ACHN (cell line): Measurements from ENCODE around the gene ASCL2.

Source experiments
- DNase-seq: peaks from one replicate; pipeline ENCODE4 v3.0.0-alpha.2; 2015
- in situ Hi-C: cut with HindIII; loops from 2 replicates; pipeline ENCODE4 v1.10.0; 2017; ENCODE audit warnings: low sequenced_read_pairs, low pct_ligation_motif_present, low pct_unique_long_range_greater_than_20kb

The ASCL2 gene

GRCh38 chr11:2265854-2266585 lies 4.4 kb downstream of the ASCL2 start:
- in situ Hi-C loops = no loop called here
- no peak for DNase-seq

GRCh38 chr11:2265396-2265795 lies 5.0 kb downstream of the ASCL2 start:
- in situ Hi-C loops = no loop called here
- DNase-seq = no peak

GRCh38 chr11:2264366-2265053 lies 5.9 kb downstream of the ASCL2 start:
- DNase-seq = no peak
- in situ Hi-C loops = no loop called here

- in situ Hi-C loops = no loop called here
- DNase-seq = no peak
Observed at GRCh38 chr11:2263724-2264360, 6.5 kb downstream of the ASCL2 start.

GRCh38 chr11:2263071-2263565 lies 7.3 kb downstream of the ASCL2 start:
- DNase-seq = no peak
- in situ Hi-C loops = no loop called here

GRCh38 chr11:2262301-2263070 lies 7.9 kb downstream of the ASCL2 start:
- in situ Hi-C loops = no loop called here
- DNase-seq = no peak

GRCh38 chr11:2261436-2262230 lies 8.8 kb downstream of the ASCL2 start:
- no peak for DNase-seq
- in situ Hi-C loops = no loop called here

GRCh38 chr11:2260491-2261364 lies 9.7 kb downstream of the ASCL2 start:
- DNase-seq = no peak
- in situ Hi-C loops = no loop called here

- in situ Hi-C loops = no loop called here
Observed at GRCh38 chr11:2259897-2260451, 10.4 kb downstream of the ASCL2 start.

GRCh38 chr11:2259466-2259830 lies 10.9 kb downstream of the ASCL2 start:
- no peak for DNase-seq
- in situ Hi-C loops = no loop called here

More at GRCh38 chr11:2259897-2260451, 10.4 kb downstream of the ASCL2 start:
- DNase-seq = no peak

- in situ Hi-C loops = no loop called here
- no peak for DNase-seq
Observed at GRCh38 chr11:2258501-2259465, 11.6 kb downstream of the ASCL2 start.

GRCh38 chr11:2256951-2257700 lies 13.3 kb downstream of the ASCL2 start:
- in situ Hi-C loops = no loop called here
- no peak for DNase-seq

- no peak for DNase-seq
- in situ Hi-C loops = no loop called here
Observed at GRCh38 chr11:2256293-2256913, 14.0 kb downstream of the ASCL2 start.

GRCh38 chr11:2252018-2252417 lies 18.4 kb downstream of the ASCL2 start:
- in situ Hi-C loops = no loop called here
- no peak for DNase-seq

GRCh38 chr11:2251138-2251537 lies 19.2 kb downstream of the ASCL2 start:
- no peak for DNase-seq
- in situ Hi-C loops = no loop called here
